Activated naive CD4-positive, alpha-beta T cell treated with anti-CD3 and anti-CD28 coated beads, Interleukin-2, amount 50 U/mL, for 16 hours (primary cell): Measurements from ENCODE around the gene BZW2.
"Not testable (repeated sequence)": the region's sequence is repeated elsewhere in the genome, so short reads cannot be mapped to it uniquely, and the experiment has no call there.

Experiments used
- DNase-seq: peaks from one replicate; pipeline ENCODE4 v3.0.0-alpha.2; 2020

BZW2 gene

GRCh38 chr7:16677978-16678494 is 32.1 kb downstream of the BZW2 start:
- no peak for DNase-seq

- DNase-seq: not testable (repeated sequence)
Measured at GRCh38 chr7:16678645-16679566, 32.9 kb downstream of the BZW2 start.

GRCh38 chr7:16684935-16685334 is 39.0 kb downstream of the BZW2 start:
- DNase-seq: no peak

GRCh38 chr7:16685535-16685934 is 39.6 kb downstream of the BZW2 start:
- no peak for DNase-seq

- no peak for DNase-seq
Measured at GRCh38 chr7:16688249-16688648, 42.3 kb downstream of the BZW2 start.

- DNase-seq: no peak
Measured at GRCh38 chr7:16691241-16691640, 45.3 kb downstream of the BZW2 start.

- DNase-seq: no peak
Measured at GRCh38 chr7:16693601-16694318, 47.8 kb downstream of the BZW2 start.

- no peak for DNase-seq
Measured at GRCh38 chr7:16694806-16695205, 48.8 kb downstream of the BZW2 start.

- DNase-seq: no peak
Measured at GRCh38 chr7:16695621-16696237, 49.7 kb downstream of the BZW2 start.

- DNase-seq: no peak
Measured at GRCh38 chr7:16697507-16698199, 51.7 kb downstream of the BZW2 start.

- no peak for DNase-seq
Measured at GRCh38 chr7:16698200-16698905, 52.4 kb downstream of the BZW2 start.

- DNase-seq: no peak
Measured at GRCh38 chr7:16702441-16702840, 56.5 kb downstream of the BZW2 start.

GRCh38 chr7:16708511-16708910 is 62.5 kb downstream of the BZW2 start:
- no peak for DNase-seq

GRCh38 chr7:16708980-16709379 is 63.0 kb downstream of the BZW2 start:
- no peak for DNase-seq

GRCh38 chr7:16710651-16711050 is 64.7 kb downstream of the BZW2 start:
- DNase-seq: no peak

GRCh38 chr7:16711730-16712129 is 65.7 kb downstream of the BZW2 start:
- no peak for DNase-seq

GRCh38 chr7:16712916-16713315 is 66.9 kb downstream of the BZW2 start:
- DNase-seq: no peak

- DNase-seq: no peak
Measured at GRCh38 chr7:16715928-16716327, 69.9 kb downstream of the BZW2 start.

- DNase-seq: no peak
Measured at GRCh38 chr7:16718111-16718656, 72.2 kb downstream of the BZW2 start.

GRCh38 chr7:16719699-16720098 is 73.7 kb downstream of the BZW2 start:
- DNase-seq: no peak

- no peak for DNase-seq
Measured at GRCh38 chr7:16721541-16721940, 75.6 kb downstream of the BZW2 start.

GRCh38 chr7:16724344-16724743 is 78.4 kb downstream of the BZW2 start:
- DNase-seq: no peak
